BE2C (cell line): ENCODE data around the gene CFB.

ENCODE experiments used
- DNase-seq: peaks from one replicate; pipeline ENCODE4 v3.0.0-alpha.2; 2020
- H3K27me3 ChIP-seq: fragments of 250-450 bp; sonication (Bioruptor Pico); 2 replicates; pipeline ENCODE4 v1.5.1; 2020; ENCODE audit warnings: mild to moderate bottlenecking
- H3K36me3 ChIP-seq: fragments of 250-450 bp; sonication (Bioruptor Pico); 2 replicates; pipeline ENCODE4 v1.5.1; 2020; ENCODE audit warnings: mild to moderate bottlenecking
- H3K4me1 ChIP-seq: fragments of 250-450 bp; sonication (Bioruptor Pico); 2 replicates; pipeline ENCODE4 v1.5.1; 2020
- H3K4me3 ChIP-seq: 2 replicates; pipeline ENCODE4 v1.5.1; 2011; ENCODE audit warnings: low read depth, low read length
- H3K9me3 ChIP-seq: fragments of 250-450 bp; sonication (Bioruptor Pico); 2 replicates; pipeline ENCODE4 v1.5.1; 2020
- CTCF ChIP-seq: IDR thresholded peaks from 2 replicates; pipeline ENCODE4 v1.5.1; 2012; ENCODE audit warnings: mild to moderate bottlenecking, low read depth, low read length

CFB gene

GRCh38 chr6:31899215-31899614 lies 46.7 kb upstream of the CFB start:
- Histone ChIP-seq H3K4me3 (no peak overlapping the region), H3K27me3 (no peaks in the 10 kb centered on the region), H3K36me3 (peaks cover 18% of the 10 kb centered on the region), H3K9me3 (no peaks in the 10 kb centered on the region), H3K4me1 (peaks cover 2% of the 10 kb centered on the region; the same call in 1 of the 2 replicates)
- DNase-seq = no peak
- TF ChIP-seq CTCF = no peak

- Histone ChIP-seq H3K4me3 (no peak overlapping the region), H3K27me3 (no peaks in the 10 kb centered on the region), H3K9me3 (no peaks in the 10 kb centered on the region), H3K4me1 (peaks cover 2% of the 10 kb centered on the region; the same call in 1 of the 2 replicates), H3K36me3 (peaks cover 12% of the 10 kb centered on the region)
- DNase-seq = no peak
- TF ChIP-seq CTCF = no peak
These were observed 45.8 kb upstream of the CFB start for GRCh38 chr6:31899882-31900722.

- Histone ChIP-seq H3K36me3 (peaks cover 6% of the 10 kb centered on the region), H3K4me3 (peak overlapping the region; percentile 72), H3K4me1 (peaks cover 2% of the 10 kb centered on the region; the same call in 1 of the 2 replicates), H3K27me3 (no peaks in the 10 kb centered on the region), H3K9me3 (no peaks in the 10 kb centered on the region)
- no peak for DNase-seq
- no peak for TF ChIP-seq CTCF
These were observed 44.9 kb upstream of the CFB start for GRCh38 chr6:31900917-31901414.

GRCh38 chr6:31901415-31901952 lies 44.4 kb upstream of the CFB start:
- Histone ChIP-seq H3K27me3 (no peaks in the 10 kb centered on the region), H3K4me1 (peaks cover 2% of the 10 kb centered on the region; the same call in 1 of the 2 replicates), H3K9me3 (no peaks in the 10 kb centered on the region), H3K36me3 (peaks cover under 1% of the 10 kb centered on the region; the same call in 1 of the 2 replicates), H3K4me3 (peak overlapping the region; percentile 72)
- no peak for TF ChIP-seq CTCF
- DNase-seq = peak; percentile 42

- Histone ChIP-seq H3K27me3 (no peaks in the 10 kb centered on the region), H3K4me1 (peaks cover 2% of the 10 kb centered on the region; the same call in 1 of the 2 replicates), H3K36me3 (no peaks in the 10 kb centered on the region), H3K9me3 (no peaks in the 10 kb centered on the region), H3K4me3 (peak within 1 kb of the TSS; percentile 72)
- peak; percentile 92 for DNase-seq
- no peak for TF ChIP-seq CTCF
These were observed 43.8 kb upstream of the CFB start, which contains the start of gene ZBTB12 for GRCh38 chr6:31901953-31902643. Gene ZBTB12, minus strand, starts transcription at chr6:31902086. Its CDS starts 781 bp downstream, at chr6:31901305.
